CD14-positive monocyte (primary cell): ENCODE measurements around the gene KCNG1. TPM values are rescaled to one million over a fixed set of nuclear protein-coding genes. Genes with fewer than 3 reads are reported as not detected.

Experiments
- DNase-seq, 3 donors: peaks; one replicate each; pipeline ENCODE4 v3.0.0-alpha.2; 2011 to 2022
- H2AFZ ChIP-seq: 2 replicates; pipeline ENCODE4 v1.6.0; 2012; ENCODE audit warnings: mild to moderate bottlenecking, low read depth, low read length, inconsistent platforms; ENCODE audit not compliant: insufficient read depth, poor library complexity, severe bottlenecking
- H3K27ac ChIP-seq, 2 donors: 1 replicate in 1 of 2; 2 replicates in 1 of 2; pipeline ENCODE4 v1.5.1; 2012 to 2013; ENCODE audit warnings: low read length in 2 of 2, control low read depth in 1 of 2, inconsistent platforms in 1 of 2, low read depth in 1 of 2, mild to moderate bottlenecking in 1 of 2
- H3K27me3 ChIP-seq, 2 donors: one replicate each; pipeline versions ENCODE4 v1.6.0 to v1.6.1; 2011 to 2013; ENCODE audit warnings: low read length in 2 of 2; ENCODE audit not compliant: control insufficient read depth in 2 of 2, insufficient read depth in 2 of 2
- H3K36me3 ChIP-seq, 2 donors: replicated peaks in 1 of 2; 1 replicate in 1 of 2; 2 replicates in 1 of 2; pipeline versions ENCODE4 v1.5.1 to v1.6.1; 2012 to 2013; ENCODE audit warnings: low read length in 2 of 2, control low read depth in 1 of 2, inconsistent platforms in 1 of 2, mild to moderate bottlenecking in 1 of 2; ENCODE audit not compliant: insufficient read depth in 2 of 2, control insufficient read depth in 1 of 2
- H3K4me1 ChIP-seq, 2 donors: 1 replicate in 1 of 2; 2 replicates in 1 of 2; pipeline versions ENCODE4 v1.5.1 to v1.6.1; 2012 to 2013; ENCODE audit warnings: low read length in 2 of 2, control low read depth in 1 of 2, inconsistent platforms in 1 of 2, mild to moderate bottlenecking in 1 of 2, moderate library complexity in 1 of 2; ENCODE audit not compliant: insufficient read depth in 2 of 2, control insufficient read depth in 1 of 2
- H3K4me2 ChIP-seq: replicated peaks from 2 replicates; pipeline ENCODE3; 2012; ENCODE audit warnings: low read length, moderate library complexity, mild to moderate bottlenecking; ENCODE audit not compliant: poor library complexity, severe bottlenecking; ENCODE audit errors: extremely low read depth
- H3K4me3 ChIP-seq, 3 experiments: fragments of 200-600 bp in 1 of 3; sonication (generic) in 1 of 3; replicated peaks in 1 of 3; 1 replicate in 2 of 3; 2 replicates in 1 of 3; pipeline ENCODE4 v1.5.1; 2011 to 2013; ENCODE audit warnings: low read length in 3 of 3, mild to moderate bottlenecking in 3 of 3, control low read depth in 2 of 3, low read depth in 2 of 3, inconsistent platforms in 1 of 3, moderate library complexity in 1 of 3
- H3K79me2 ChIP-seq: 2 replicates; pipeline ENCODE4 v1.6.0; 2012; ENCODE audit warnings: mild to moderate bottlenecking, control low read depth, inconsistent platforms, low read length, moderate library complexity; ENCODE audit not compliant: insufficient read depth
- H3K9ac ChIP-seq: 2 replicates; pipeline ENCODE4 v1.6.0; 2017; ENCODE audit warnings: low read length, mild to moderate bottlenecking; ENCODE audit not compliant: insufficient read depth, poor library complexity, severe bottlenecking
- H3K9me3 ChIP-seq, 2 donors: replicated peaks in 1 of 2; 1 replicate in 1 of 2; 2 replicates in 1 of 2; pipeline versions ENCODE4 v1.5.1 to v1.6.1; 2012 to 2013; ENCODE audit warnings: low read length in 2 of 2, control low read depth in 1 of 2; ENCODE audit not compliant: control insufficient read depth in 1 of 2, insufficient read depth in 1 of 2
- H4K20me1 ChIP-seq: 2 replicates; pipeline ENCODE4 v1.6.0; 2012; ENCODE audit warnings: mild to moderate bottlenecking, low read length, control low read depth, moderate library complexity; ENCODE audit not compliant: insufficient read depth
- H3K27ac Mint-ChIP-seq, 7 donors: one replicate each; pipeline ENCODE4 v1.8.0; 2020; ENCODE audit warnings: mild to moderate bottlenecking in 7 of 7, mixed read lengths in 7 of 7, moderate library complexity in 6 of 7, inconsistent platforms in 2 of 7
- H3K27me3 Mint-ChIP-seq, 3 donors: one replicate each; pipeline ENCODE4 v1.8.0; 2021 to 2022; ENCODE audit warnings: low read depth in 3 of 3, mild to moderate bottlenecking in 3 of 3, mixed read lengths in 3 of 3, moderate library complexity in 3 of 3, inconsistent platforms in 1 of 3
- H3K36me3 Mint-ChIP-seq, 2 donors: one replicate each; pipeline ENCODE4 v1.8.0; 2020; ENCODE audit warnings: mixed read lengths in 2 of 2, inconsistent platforms in 1 of 2, mild to moderate bottlenecking in 1 of 2
- H3K4me1 Mint-ChIP-seq: one replicate; pipeline ENCODE4 v1.8.0; 2020; ENCODE audit warnings: mild to moderate bottlenecking, mixed read lengths
- H3K4me3 Mint-ChIP-seq, 2 donors: one replicate each; pipeline ENCODE4 v1.8.0; 2020; ENCODE audit warnings: mild to moderate bottlenecking in 2 of 2, mixed read lengths in 2 of 2, moderate library complexity in 1 of 2
- H3K9me3 Mint-ChIP-seq, 7 donors: one replicate each; pipeline ENCODE4 v1.8.0; 2020 to 2022; ENCODE audit warnings: mixed read lengths in 7 of 7, mild to moderate bottlenecking in 6 of 7, moderate library complexity in 6 of 7, inconsistent platforms in 2 of 7
- WGBS: methylation state at CpG from one replicate; pipeline ENCODE4 v1.1.5; 2013; ENCODE audit warnings: missing lambda C conversion rate; ENCODE audit not compliant: insufficient coverage; 5-methylcytosine and 5-hydroxymethylcytosine counted together
- intact Hi-C, 2 donors: fragments of 100-400 bp; cut with micrococcal nuclease; formaldehyde crosslinking; loops; one replicate each; pipeline versions ENCODE4 v1.15.0 to v1.15.1; 2023
- polyA plus RNA-seq, 3 donors: library from polyadenylated mRNA; depleted of rRNA in 1 of 3; unstranded in 2 of 3; stranded (reverse) in 1 of 3; fragments of 300-500 nt in 2 of 3; fragments of >200 nt in 1 of 3; fragmentation: Illumina TruSeq in 2 of 3; gene quantifications; 1 replicate in 2 of 3; 2 replicates in 1 of 3; pipeline ENCODE4 v1.2.3, GENCODE V29; 2012 to 2021
- TF ChIP-seq, protein P1 (sequence below): fragments of 200-600 bp; IDR thresholded peaks from one replicate; pipeline ENCODE4 v1.8.0; 2022; ENCODE audit warnings: antibody characterized with exemption, mild to moderate bottlenecking

Gene KCNG1
- polyA plus RNA-seq, 3 donors: 0.04 TPM; not detected in 2

DNA sequence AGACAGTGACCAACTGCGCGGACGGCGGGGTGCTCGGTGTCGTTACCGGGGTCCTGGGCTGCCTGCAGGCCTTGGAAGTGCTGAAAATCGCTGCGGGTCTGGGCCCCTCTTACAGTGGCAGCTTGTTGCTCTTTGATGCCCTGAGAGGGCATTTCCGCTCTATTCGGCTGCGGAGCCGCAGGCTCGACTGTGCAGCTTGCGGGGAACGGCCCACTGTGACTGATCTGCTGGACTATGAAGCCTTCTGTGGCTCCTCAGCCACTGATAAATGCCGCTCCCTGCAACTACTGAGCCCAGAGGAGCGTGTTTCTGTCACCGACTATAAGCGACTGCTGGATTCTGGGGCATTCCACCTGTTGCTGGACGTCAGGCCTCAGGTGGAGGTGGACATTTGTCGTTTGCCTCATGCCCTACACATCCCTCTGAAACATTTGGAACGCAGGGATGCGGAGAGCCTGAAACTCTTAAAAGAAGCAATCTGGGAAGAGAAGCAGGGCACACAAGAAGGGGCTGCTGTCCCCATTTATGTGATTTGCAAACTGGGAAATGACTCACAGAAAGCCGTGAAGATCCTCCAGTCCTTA, 63.3 kb downstream of the KCNG1 start:
- H3K27me3 Mint-ChIP-seq: peaks cover 0 to 5% (median 0%) of the 10 kb centered on the region in 3 donors
- H3K4me3 Mint-ChIP-seq: peak overlapping the region; percentile 93 to 98
- H3K36me3 Mint-ChIP-seq: peaks cover 18 to 23% of the 10 kb centered on the region in 2 donors
- Histone ChIP-seq H3K4me2 (peak overlapping the region; percentile 85), H3K36me3 (peaks cover 7 to 17% of the 10 kb centered on the region in 2 donors), H2AFZ (peak overlapping the region; percentile 85), H3K9me3 (no peaks in the 10 kb centered on the region), H3K4me3 (peak overlapping the region; percentile 75 to 92 (median 87)), H3K4me1 (peaks cover 27 to 30% of the 10 kb centered on the region in 2 donors), H3K27me3 (no peaks in the 10 kb centered on the region), H3K9ac (peak overlapping the region; percentile 88), H3K27ac (peak overlapping the region; percentile 91 to 95), H4K20me1 (peaks cover 34% of the 10 kb centered on the region), H3K79me2 (peaks cover 56% of the 10 kb centered on the region)
- 64% methylated on average over 21 of the region's 25 CpGs for WGBS
- H3K27ac Mint-ChIP-seq: peak overlapping the region; percentile 98 to 99 (median 99)
- H3K9me3 Mint-ChIP-seq: peaks cover 0 to 2% (median 0%) of the 10 kb centered on the region in 7 donors
- TF ChIP-seq, protein P1, sequence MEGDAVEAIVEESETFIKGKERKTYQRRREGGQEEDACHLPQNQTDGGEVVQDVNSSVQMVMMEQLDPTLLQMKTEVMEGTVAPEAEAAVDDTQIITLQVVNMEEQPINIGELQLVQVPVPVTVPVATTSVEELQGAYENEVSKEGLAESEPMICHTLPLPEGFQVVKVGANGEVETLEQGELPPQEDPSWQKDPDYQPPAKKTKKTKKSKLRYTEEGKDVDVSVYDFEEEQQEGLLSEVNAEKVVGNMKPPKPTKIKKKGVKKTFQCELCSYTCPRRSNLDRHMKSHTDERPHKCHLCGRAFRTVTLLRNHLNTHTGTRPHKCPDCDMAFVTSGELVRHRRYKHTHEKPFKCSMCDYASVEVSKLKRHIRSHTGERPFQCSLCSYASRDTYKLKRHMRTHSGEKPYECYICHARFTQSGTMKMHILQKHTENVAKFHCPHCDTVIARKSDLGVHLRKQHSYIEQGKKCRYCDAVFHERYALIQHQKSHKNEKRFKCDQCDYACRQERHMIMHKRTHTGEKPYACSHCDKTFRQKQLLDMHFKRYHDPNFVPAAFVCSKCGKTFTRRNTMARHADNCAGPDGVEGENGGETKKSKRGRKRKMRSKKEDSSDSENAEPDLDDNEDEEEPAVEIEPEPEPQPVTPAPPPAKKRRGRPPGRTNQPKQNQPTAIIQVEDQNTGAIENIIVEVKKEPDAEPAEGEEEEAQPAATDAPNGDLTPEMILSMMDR: no peak
- intact Hi-C loops: no loop called here
- no peak for DNase-seq
- peaks cover 39% of the 10 kb centered on the region for H3K4me1 Mint-ChIP-seq

DNA sequence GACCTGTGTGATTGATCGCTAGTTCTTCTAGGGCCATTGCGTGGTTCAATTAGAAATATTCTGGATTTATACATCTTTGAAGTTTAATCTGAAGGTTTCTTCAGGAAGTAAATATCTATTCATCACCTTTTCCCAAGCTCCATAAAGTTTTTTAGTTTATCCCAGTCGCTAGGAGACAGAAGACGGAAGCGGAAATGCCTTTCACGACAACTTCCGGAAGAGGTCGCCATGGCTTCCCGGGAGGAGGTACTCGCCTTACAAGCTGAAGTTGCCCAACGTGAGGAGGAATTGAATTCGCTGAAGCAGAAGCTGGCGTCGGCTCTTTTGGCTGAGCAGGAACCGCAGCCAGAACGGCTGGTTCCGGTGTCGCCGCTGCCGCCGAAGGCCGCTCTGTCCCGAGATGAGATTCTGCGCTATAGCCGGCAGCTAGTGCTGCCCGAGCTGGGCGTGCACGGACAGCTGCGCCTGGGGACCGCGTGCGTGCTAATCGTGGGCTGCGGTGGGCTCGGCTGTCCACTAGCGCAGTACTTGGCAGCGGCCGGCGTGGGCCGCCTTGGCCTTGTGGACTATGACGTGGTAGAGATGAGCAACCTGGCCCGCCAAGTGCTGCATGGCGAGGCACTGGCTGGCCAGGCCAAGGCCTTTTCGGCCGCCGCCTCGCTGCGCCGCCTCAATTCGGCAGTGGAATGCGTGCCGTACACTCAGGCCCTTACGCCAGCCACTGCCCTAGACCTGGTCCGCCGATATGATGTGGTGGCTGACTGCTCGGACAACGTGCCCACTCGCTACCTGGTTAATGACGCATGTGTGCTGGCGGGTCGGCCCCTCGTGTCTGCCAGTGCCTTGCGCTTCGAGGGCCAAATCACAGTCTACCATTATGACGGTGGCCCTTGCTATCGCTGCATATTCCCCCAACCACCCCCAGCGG, 64.0 kb downstream of the KCNG1 start, which contains the start of gene MOCS3:
Gene MOCS3, plus strand, starts transcription at position 204 of the 928 bp plus-strand sequence. Its CDS starts 25 bp downstream, at position 229.
- Mint-ChIP-seq H3K27ac (peak within 1 kb of the TSS; percentile 98 to 99 (median 99)), H3K4me3 (peak within 1 kb of the TSS; percentile 93 to 98), H3K4me1 (peaks cover 39% of the 10 kb centered on the region), H3K36me3 (peaks cover 23 to 30% of the 10 kb centered on the region in 2 donors), H3K9me3 (peaks cover 0 to 2% (median 0%) of the 10 kb centered on the region in 7 donors), H3K27me3 (peaks cover 0 to 3% (median 0%) of the 10 kb centered on the region in 3 donors)
- TF ChIP-seq, protein P1: no peak
- no peaks in the 10 kb centered on the region for H3K9me3 ChIP-seq
- H3K36me3 ChIP-seq: peaks cover 15 to 25% of the 10 kb centered on the region in 2 donors
- H3K4me3 ChIP-seq: peak within 1 kb of the TSS; percentile 75 to 92 (median 87)
- 2% methylated on average over 65 of the region's 67 CpGs for WGBS
- peak within 1 kb of the TSS; percentile 85 for H3K4me2 ChIP-seq
- peak; percentile 97 to 99 (median 98) for DNase-seq
- H3K9ac ChIP-seq: peak within 1 kb of the TSS; percentile 88
- peaks cover 27 to 30% of the 10 kb centered on the region in 2 donors for H3K4me1 ChIP-seq
- peak within 1 kb of the TSS; percentile 85 for H2AFZ ChIP-seq
- peaks cover 64% of the 10 kb centered on the region for H3K79me2 ChIP-seq
- intact Hi-C loops: loop anchor here (1.0 kb wide), 2 partner anchors 21 to 28 kb away; partner anchors contain the start of gene ADNP (in 2 of the 2)
- H3K27ac ChIP-seq: peak within 1 kb of the TSS; percentile 91 to 95
- peaks cover 41% of the 10 kb centered on the region for H4K20me1 ChIP-seq
- no peaks in the 10 kb centered on the region for H3K27me3 ChIP-seq
